GM18909 (cell line): ENCODE data around the gene RFPL4A.
"Not testable (repeated sequence)": the region's sequence is repeated elsewhere in the genome, so short reads cannot be mapped to it uniquely, and the experiment has no call there.

Experiments used
- ATAC-seq: cut with Tn5 transposase; IDR thresholded peaks from one replicate; pipeline ENCODE4 v1.9.1; 2021; ENCODE audit warnings: mild to moderate bottlenecking; ENCODE audit not compliant: unreplicated experiment, poor library complexity

RFPL4A gene

GRCh38 chr19:55758797-55759196 is at the start of gene RFPL4A:
TSS of gene RFPL4A (plus strand) at chr19:55759097. CDS start at chr19:55761801, 2,704 bp downstream.
- not testable (repeated sequence) for ATAC-seq

DNA sequence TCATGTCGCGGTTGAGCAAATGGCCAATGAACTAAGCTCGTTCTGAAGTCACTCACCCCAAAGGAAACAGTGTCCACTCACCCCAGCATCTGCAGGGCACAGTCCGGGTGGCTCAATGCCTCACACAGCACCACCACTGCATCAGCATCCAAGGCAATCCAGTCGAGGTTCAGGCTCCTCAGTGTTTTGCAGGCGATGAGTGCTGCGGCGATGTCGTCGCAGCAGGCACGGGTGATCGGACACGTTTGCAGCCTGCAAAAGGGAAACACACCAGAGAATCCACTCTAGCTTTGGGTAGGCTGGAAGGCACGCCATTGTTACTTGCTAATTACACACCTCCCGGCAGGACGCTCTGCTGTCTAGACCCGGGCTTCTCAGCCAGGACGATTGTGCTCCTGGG is 47.2 kb upstream of the RFPL4A start:
- ATAC-seq: no peak

- no peak for ATAC-seq
Observed at GRCh38 chr19:55712804-55713631, 45.9 kb upstream of the RFPL4A start.

DNA sequence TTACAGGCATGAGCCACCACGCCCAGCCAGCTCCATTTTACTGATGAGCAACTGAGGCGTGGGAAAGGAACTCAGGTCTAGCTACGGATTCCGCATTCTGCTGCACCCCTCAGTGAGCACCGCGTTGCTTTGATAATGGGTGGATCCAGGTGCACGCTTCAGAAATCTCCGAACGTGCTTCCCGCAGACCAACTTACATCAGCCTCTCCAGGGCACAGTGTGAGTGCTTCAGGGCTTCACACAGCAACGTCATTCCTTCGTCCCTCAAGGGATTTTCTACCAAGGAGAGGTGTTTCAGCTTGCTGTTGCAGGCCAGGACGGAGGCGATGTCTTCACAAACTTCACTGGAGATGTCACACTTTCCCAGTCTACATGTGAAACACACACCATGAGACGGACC is 42.4 kb upstream of the RFPL4A start:
- ATAC-seq: no peak

DNA sequence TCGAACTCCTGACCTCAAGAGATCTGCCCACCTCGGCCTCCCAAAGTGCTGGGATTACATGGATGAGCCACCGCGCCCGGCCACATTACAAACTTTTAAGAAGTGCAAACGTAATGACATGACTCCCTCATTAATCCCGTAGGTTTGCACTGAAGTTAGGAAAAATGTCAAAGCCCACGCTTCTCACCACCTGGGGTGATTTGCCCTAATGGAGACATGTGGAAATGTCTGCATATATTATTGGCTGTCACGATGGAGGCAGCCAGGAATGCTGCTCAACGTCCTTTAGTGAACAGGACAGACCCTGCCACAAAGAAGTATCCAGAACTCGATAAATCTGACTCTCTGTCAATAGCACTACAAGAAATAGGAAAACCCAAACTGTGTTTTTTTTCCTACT is 41.6 kb upstream of the RFPL4A start:
- no peak for ATAC-seq

DNA sequence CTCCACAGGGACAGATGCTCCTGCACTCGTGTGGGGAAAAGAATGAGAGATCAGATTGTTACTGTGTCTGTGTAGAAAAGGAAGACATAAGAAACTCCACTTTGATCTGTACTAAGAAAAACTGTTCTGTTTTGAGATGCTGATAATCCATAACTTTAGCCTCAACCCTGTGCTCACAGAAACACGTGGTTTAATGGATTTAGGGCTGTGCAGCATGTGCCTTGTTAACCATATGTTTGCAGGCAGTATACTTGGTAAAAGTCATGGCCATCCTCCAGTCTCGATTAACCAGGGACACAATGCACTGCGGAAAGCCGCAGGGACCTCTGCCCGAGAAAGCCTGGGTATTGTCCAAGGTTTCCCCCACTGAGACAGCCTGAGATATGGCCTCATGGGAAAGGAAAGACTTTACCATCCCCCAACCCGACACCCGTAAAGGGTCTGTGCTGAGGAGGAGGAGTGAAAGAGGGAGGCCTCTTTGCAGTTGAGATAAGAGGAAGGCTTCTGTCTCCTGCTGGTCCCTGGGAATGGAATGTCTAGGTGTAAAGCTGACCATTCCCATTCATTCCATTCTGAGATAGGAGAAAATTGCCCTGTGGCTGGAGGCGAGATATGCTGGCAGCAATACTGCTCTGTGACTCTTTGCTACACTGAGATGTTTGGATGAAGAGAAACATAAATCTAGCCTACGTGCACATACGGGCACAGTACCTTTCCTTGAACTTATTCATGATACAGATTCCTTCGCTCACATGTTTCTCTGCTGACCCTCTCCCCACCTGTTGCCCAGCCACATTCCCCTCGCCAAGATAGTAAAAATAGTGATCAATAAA is 40.8 kb upstream of the RFPL4A start:
- ATAC-seq: not testable (repeated sequence)

DNA sequence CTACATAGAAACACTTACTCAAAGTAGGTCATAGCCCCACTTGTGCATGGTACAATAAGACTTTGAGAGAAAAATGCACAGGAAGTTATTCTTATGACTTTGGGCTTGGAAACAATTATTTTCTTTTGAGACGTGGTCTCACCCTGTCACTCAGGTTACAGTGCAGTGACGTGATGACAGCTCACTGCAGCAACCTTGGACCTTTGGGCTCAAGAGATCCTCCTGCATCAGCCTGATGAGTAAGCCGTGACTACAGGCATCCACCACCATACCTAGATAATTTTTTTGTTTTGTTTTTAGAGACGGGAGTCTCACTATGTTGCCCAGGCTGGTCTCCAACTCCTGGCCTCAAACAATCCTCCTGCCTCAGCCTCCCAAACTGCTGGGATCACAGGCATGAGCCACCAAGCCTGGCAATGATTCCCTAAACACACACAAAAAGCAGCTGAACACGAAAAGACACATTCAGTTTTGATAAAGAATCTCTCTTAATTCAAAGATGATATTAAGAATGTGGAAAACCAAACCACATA is 38.6 kb upstream of the RFPL4A start:
- ATAC-seq: no peak

- ATAC-seq: no peak
Observed at GRCh38 chr19:55720801-55721200, 38.1 kb upstream of the RFPL4A start.

DNA sequence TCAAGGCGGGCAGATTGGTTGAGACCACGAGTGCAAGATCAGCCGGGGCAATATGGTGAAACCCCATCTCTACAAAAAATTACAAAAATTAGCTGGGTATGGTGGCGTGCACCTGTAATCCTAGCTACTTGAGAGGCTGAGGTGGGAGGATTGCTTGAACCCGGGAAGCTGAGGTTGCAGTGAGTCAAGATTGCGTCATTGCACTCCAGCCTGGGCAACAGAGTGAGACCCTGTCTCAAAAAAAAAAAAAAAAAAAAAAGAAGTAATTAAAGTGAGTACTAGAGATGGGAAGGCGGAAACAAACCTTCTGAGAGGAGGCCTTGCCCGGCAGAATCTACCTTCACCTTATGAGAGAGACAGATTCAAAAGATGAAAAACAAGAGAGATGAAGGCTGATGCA is 35.4 kb upstream of the RFPL4A start:
- ATAC-seq: no peak

DNA sequence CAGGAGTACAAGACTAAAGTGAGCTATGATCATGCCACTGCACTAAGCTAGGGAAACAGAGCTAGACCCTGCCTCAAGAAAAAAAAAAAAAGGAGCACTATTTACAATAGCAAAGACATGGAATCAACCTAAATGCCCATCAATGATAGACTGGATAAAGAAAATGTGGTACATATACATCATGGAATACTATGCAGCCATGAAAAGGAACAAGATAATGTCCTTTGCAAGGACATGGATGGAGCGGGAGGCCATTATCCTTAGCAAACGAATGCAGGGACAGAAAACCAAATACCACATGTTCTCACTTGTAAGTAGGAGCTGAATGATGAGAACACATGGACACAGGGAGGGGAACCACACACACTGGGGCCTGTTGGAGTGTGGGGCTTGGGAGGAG is 28.5 kb upstream of the RFPL4A start:
- ATAC-seq: not testable (repeated sequence)

DNA sequence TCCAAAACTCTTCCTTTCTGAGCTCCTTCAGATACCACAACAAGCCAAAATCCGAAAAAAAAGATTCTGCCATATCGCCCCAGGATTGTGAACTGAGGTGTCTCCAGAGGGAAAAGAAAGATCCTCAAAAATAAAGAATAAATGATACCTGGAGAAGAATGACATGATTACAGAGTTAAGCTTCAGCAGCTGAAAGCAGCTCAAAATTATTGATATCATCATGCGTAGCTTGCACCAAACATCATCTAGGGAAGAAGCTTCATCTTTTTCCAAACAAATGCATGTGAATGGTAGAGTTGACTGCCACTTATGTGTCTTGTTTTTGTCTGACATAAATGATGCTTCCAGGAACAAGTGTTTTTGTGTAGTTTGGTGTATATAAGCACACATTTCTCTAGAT is 20.6 kb upstream of the RFPL4A start, which contains the start of gene NLRP9:
Gene NLRP9 (minus strand): TSS at position 101 of the 400 bp plus-strand sequence. CDS start 28 bp downstream, at position 73.
- no peak for ATAC-seq

DNA sequence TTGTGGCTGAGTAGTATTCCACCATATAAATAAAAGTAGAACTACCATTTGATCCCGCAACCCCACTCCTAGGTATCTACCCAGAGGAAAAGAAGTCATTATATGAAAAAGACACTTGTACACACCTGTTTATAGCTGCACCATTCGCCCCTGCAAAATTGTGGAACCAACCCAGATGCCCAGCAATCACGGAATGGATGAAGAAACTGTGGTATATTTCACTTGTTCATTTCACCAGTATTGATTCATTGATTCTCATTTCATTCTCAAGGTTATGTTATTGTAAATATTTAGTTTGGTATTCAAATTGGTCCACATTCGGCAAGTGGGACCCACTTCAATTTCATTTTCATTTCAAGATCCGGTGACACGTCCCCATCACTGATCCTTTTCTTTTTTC is 8.2 kb upstream of the RFPL4A start:
- no peak for ATAC-seq

- ATAC-seq: no peak
Observed at GRCh38 chr19:55753401-55753800, 5.5 kb upstream of the RFPL4A start.

DNA sequence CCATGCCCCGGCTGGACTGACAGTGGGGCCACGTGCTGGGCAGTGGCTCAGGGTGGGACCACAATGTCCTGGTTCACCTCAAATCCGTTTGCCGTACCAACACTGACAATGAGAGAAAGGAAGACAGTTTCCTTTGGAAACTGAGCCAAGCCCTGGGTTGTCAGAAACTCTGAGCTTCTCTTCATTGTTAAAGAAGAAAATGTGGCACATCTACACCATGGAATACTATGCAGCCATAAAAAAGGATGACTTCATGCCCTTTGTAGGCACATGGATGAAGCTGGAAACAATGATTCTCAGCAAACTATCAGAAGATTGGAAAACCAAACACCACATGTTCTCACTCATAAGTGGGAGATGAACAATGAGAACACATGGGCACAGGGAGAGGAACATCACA is 2.1 kb upstream of the RFPL4A start:
- not testable (repeated sequence) for ATAC-seq

DNA sequence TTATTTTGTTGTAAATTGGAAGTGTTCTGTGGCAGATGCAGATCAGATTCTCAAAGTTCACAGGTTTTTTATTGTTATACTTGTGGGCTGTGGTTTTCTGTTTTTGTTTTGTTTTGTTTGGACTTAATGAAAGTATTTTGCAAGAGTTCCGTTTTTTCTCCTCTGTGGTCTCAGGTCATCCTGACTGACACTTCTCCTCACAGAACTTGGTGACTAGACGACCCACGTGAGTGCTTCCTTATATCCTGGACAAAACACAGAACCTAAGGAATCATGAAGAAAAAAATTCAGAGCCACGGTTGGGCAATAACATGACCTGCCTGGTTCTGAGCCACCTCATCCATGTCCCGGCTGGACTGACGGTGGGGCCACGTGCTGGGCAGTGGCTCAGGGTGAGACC is 7.6 kb downstream of the RFPL4A start:
- ATAC-seq: no peak

DNA sequence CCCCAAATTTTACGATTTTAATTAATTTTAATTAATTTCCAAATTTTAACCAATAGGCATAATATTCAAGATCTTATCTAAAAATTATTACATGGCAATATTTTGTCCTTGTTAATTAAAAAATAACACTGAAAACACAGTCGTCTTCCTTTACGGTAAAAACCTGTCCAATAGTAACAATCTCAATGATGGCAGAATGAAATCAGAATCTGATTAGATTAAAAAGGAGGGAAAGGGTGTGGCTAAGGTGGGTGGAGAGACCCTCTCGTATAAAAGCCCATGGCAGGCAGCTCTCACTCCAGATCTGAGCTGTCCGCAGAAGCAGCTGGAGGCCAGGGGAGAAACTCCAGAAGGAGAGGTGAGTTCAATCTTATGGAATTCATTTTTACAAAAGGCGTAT is 9.9 kb downstream of the RFPL4A start, which contains the start of gene RFPL4AL1:
Gene RFPL4AL1 (plus strand): TSS at position 301 of the 400 bp plus-strand sequence. CDS start 2,687 bp downstream, outside the sequence.
- ATAC-seq: not testable (repeated sequence)

DNA sequence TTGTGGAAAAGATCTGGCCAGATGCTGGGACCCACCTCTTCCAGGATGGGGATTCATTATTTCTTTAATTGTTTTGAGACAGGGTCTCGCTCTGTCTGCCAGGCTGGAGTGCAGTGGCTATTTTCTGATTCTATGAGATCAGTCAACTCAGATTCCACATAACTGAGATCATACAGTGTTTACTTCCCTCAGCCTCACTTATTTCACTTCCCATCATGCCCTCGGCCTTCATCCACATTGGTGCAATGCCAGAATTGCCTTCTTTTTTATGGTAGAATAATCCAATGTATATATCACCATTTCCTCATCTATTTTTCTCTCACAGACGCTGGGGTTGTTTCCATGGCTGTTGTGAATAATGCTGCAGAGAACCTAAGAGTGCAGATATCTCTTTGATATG is 10.7 kb downstream of the RFPL4A start:
- ATAC-seq: not testable (repeated sequence)

GRCh38 chr19:55777528-55777927 is 18.6 kb downstream of the RFPL4A start:
- ATAC-seq: no peak

DNA sequence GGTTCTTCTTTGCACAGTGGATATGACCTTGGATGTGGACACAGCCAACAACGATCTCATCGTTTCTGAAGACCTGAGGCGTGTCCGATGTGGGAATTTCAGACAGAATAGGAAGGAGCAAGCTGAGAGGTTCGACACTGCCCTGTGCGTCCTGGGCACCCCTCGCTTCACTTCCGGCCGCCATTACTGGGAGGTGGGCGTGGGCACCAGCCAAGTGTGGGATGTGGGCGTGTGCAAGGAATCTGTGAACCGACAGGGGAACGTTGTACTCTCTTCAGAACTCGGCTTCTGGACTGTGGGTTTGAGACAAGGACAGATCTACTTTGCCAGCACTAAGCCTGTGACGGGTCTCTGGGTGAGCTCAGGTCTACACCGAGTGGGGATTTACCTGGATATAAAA is 19.4 kb downstream of the RFPL4A start:
- no peak for ATAC-seq

GRCh38 chr19:55781112-55781511 is 22.2 kb downstream of the RFPL4A start:
- no peak for ATAC-seq

GRCh38 chr19:55795021-55795420 is 36.1 kb downstream of the RFPL4A start:
- ATAC-seq: no peak
